ENCODE data around the gene PCIF1. TPM values are rescaled to one million over a fixed set of nuclear protein-coding genes. Genes with fewer than 3 reads are reported as not detected.
A peak's percentile ranks its signal among the peaks of the same experiment; 100 is the strongest.

PCIF1 gene
- total and polyA plus RNA-seq, 7 donors: 26.4 to 39.3 (median 31.9) TPM

DNA sequence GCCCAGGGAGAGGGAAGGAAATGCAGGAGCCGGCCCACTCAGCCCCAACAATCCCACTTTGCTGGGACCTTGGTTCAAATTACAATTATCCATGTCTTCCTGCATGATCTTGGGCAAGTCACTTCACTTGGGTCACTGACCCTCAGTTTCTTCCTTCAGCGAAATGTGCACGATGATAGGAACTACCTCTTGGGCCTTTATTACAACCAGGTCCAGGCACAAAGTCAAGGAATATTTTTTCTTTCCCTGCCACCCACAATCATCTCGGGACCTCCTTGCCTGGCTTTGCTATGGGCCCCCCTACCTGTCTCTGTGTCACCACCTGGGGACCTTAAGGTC is 22.2 kb upstream of the PCIF1 start:
- H3K27ac ChIP-seq: peak overlapping the region; percentile 82 to 92 (median 84)

DNA sequence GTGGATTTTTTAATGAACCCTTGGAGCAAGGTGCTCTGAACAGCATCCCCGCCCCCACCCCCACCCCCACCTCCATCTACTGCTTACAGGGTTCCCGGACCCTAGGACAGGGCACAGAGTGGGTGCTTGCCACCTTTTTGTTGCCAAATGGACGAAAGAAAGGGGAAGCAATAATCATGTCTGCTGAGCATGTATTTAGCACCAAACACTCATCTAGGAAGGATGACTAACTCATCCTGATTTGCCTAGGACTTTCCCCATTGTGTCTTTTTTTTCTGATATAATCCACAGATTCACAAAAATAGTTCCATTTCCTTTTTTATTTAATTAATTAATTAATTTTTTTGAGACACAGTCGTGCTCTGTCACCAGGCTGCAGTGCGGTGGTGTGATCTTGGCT is 21.4 kb upstream of the PCIF1 start:
- DNase-seq: no peak

More for the DNA sequence above, 22.2 kb upstream of the PCIF1 start:
- DNase-seq: no peak
- no peaks in the 10 kb centered on the region for H3K9me3 ChIP-seq
- H3K27me3 ChIP-seq: no peaks in the 10 kb centered on the region
- peak overlapping the region; percentile 45 to 58 (median 50) for H3K4me3 ChIP-seq
- intact Hi-C loops (cut with DNase I): no loop called here
- H3K36me3 ChIP-seq: peaks cover 0 to 5% (median 1%) of the 10 kb centered on the region in 4 donors
- TF ChIP-seq, protein P1, sequence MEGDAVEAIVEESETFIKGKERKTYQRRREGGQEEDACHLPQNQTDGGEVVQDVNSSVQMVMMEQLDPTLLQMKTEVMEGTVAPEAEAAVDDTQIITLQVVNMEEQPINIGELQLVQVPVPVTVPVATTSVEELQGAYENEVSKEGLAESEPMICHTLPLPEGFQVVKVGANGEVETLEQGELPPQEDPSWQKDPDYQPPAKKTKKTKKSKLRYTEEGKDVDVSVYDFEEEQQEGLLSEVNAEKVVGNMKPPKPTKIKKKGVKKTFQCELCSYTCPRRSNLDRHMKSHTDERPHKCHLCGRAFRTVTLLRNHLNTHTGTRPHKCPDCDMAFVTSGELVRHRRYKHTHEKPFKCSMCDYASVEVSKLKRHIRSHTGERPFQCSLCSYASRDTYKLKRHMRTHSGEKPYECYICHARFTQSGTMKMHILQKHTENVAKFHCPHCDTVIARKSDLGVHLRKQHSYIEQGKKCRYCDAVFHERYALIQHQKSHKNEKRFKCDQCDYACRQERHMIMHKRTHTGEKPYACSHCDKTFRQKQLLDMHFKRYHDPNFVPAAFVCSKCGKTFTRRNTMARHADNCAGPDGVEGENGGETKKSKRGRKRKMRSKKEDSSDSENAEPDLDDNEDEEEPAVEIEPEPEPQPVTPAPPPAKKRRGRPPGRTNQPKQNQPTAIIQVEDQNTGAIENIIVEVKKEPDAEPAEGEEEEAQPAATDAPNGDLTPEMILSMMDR (IDR thresholded peaks at IDR 0.05): no peak
- no peak for TF ChIP-seq POLR2AphosphoS5 (IDR thresholded peaks at IDR 0.05)
- no peak for TF ChIP-seq EP300 (IDR thresholded peaks at IDR 0.05)
- TF ChIP-seq POLR2A (IDR thresholded peaks at IDR 0.05): no peak
- WGBS, 2 donors: 34 to 44% methylated on average over 4 of the region's 4 CpGs
- H3K4me1 ChIP-seq: peaks cover 0 to 20% (median 19%) of the 10 kb centered on the region in 4 donors

DNA sequence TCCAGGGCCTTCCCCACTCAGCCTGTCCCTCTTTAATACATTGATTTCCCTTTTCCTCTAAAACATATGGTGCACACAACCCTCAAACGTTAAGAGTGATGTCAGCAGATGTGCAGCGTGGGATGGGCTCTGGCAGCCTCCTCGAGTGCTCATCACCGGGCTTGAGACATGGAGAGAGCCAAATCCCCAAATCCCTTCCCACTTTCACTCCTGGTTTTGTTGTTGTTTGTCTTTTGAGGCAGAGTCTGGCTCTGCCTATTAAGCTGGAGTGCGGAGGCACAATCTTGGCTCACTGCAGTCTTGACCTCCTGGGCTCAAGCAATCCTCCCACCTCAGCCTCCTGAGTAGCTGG is 16.7 kb upstream of the PCIF1 start:
- H3K9me3 ChIP-seq: no peaks in the 10 kb centered on the region
- no peaks in the 10 kb centered on the region for H3K36me3 ChIP-seq
- 64 to 67% methylated on average over 5 of the region's 5 CpGs for WGBS, 2 donors
- intact Hi-C loops (cut with DNase I): no loop called here
- H3K27ac ChIP-seq: peak overlapping the region; percentile 54 to 65 (median 56)
- no peak overlapping the region for H3K4me3 ChIP-seq
- TF ChIP-seq, protein P1 (IDR thresholded peaks at IDR 0.05): no peak
- TF ChIP-seq POLR2A (IDR thresholded peaks at IDR 0.05) (no peak), EP300 (IDR thresholded peaks at IDR 0.05) (no peak), POLR2AphosphoS5 (IDR thresholded peaks at IDR 0.05) (no peak)
- H3K27me3 ChIP-seq: no peaks in the 10 kb centered on the region
- DNase-seq: no peak
- peaks cover 0 to 24% (median 12%) of the 10 kb centered on the region in 4 donors for H3K4me1 ChIP-seq

More for the DNA sequence above, 21.4 kb upstream of the PCIF1 start:
- TF ChIP-seq EP300 (IDR thresholded peaks at IDR 0.05) (no peak), POLR2A (IDR thresholded peaks at IDR 0.05) (no peak), POLR2AphosphoS5 (IDR thresholded peaks at IDR 0.05) (no peak)
- intact Hi-C loops (cut with DNase I): no loop called here
- H3K4me1 ChIP-seq: peaks cover 0 to 26% (median 19%) of the 10 kb centered on the region in 4 donors
- H3K4me3 ChIP-seq: no peak overlapping the region
- WGBS, 2 donors: 64 to 68% methylated on average over 5 of the region's 5 CpGs
- no peaks in the 10 kb centered on the region for H3K27me3 ChIP-seq
- no peaks in the 10 kb centered on the region for H3K36me3 ChIP-seq
- H3K27ac ChIP-seq: peak overlapping the region in 2 of 4 donors; percentile 84 to 92
- H3K9me3 ChIP-seq: no peaks in the 10 kb centered on the region

DNA sequence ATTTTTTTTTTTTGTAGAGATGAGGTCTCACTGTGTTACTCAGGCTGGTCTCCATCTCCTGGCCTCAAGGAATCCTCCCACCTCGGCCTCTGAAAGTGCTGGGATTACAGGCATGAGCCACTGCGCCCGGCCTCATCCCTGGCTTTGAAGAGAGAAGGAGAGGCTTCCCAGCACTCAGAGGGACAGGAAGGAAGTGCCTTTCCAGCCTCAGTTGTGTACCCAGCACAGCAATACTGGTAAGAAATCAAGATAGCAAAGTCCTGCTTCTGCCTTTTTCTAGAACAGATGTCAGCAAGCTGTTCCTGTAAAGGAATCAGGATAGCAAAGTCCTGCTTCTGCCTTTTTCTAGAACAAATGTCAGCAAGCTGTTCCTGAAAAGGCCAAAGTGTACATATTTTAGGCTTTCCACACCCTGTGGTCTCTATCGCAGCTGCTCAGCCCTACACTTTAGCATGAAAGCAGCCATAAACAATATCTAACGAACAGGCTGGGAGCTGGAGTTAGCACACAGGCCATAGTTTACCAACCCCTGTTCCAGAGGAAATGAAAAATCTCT is 16.2 kb upstream of the PCIF1 start:
- intact Hi-C loops (cut with DNase I): no loop called here
- peak overlapping the region; percentile 54 to 65 (median 56) for H3K27ac ChIP-seq
- no peak for DNase-seq
- no peaks in the 10 kb centered on the region for H3K9me3 ChIP-seq
- no peak for TF ChIP-seq EP300 (IDR thresholded peaks at IDR 0.05)
- TF ChIP-seq, protein P1 (IDR thresholded peaks at IDR 0.05): no peak
- no peak for TF ChIP-seq POLR2AphosphoS5 (IDR thresholded peaks at IDR 0.05)
- no peak for TF ChIP-seq POLR2A (IDR thresholded peaks at IDR 0.05)
- 43 to 62% methylated on average over 5 of the region's 5 CpGs for WGBS, 2 donors
- H3K36me3 ChIP-seq: no peaks in the 10 kb centered on the region
- peaks cover 0 to 22% (median 10%) of the 10 kb centered on the region in 4 donors for H3K4me1 ChIP-seq
- no peak overlapping the region for H3K4me3 ChIP-seq
- H3K27me3 ChIP-seq: no peaks in the 10 kb centered on the region

DNA sequence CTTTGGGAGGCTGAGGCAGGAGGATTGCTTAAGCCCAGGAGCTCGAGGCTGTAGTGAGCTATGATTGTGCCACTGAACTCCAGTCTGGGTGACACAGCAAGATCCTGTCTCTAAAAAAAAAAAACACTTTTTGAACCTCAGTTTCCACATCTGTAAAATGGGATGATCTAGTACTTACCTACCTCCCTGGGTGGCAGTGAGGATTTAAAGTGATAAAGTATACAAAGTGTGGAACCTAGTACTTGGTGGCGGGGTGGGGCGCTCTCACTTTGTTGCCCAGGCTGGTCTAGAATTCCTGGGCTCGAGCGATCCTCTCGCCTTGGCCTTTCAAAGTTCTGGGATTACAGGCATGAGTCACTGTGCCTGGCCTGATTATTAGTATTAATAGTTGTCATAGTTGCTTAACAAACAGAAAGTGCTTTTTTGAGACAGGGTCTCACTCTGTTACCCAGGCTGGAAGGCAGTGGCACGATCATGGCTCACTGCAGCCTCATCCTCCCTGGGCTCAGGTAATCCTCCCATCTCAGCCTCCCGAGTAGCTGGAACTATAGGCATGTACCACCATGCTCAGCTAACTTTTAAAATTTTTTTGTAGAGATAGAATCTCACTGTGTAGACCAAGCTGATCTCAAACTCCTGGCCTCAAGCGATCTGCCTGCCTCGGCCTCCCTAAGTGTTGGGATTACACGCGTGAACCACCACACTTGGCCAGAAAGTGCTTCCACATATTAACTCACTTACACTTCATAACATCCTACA is 15.5 kb upstream of the PCIF1 start:
- no peaks in the 10 kb centered on the region for H3K36me3 ChIP-seq
- no peaks in the 10 kb centered on the region for H3K27me3 ChIP-seq
- TF ChIP-seq POLR2AphosphoS5 (IDR thresholded peaks at IDR 0.05) (no peak), EP300 (IDR thresholded peaks at IDR 0.05) (no peak), POLR2A (IDR thresholded peaks at IDR 0.05) (no peak)
- TF ChIP-seq, protein P1 (IDR thresholded peaks at IDR 0.05): no peak
- H3K27ac ChIP-seq: peak overlapping the region; percentile 54 to 65 (median 56)
- no peaks in the 10 kb centered on the region for H3K9me3 ChIP-seq
- no peak for DNase-seq
- 84 to 89% methylated on average over 12 of the region's 12 CpGs for WGBS, 2 donors
- intact Hi-C loops (cut with DNase I): no loop called here
- peaks cover 0 to 24% (median 13%) of the 10 kb centered on the region in 4 donors for H3K4me1 ChIP-seq
- H3K4me3 ChIP-seq: no peak overlapping the region
